ENCODE measurements around the gene LAMA5. TPM values are rescaled to one million over a fixed set of nuclear protein-coding genes. Genes with fewer than 3 reads are reported as not detected.
A peak's percentile ranks its signal among the peaks of the same experiment; 100 is the strongest.

Gene LAMA5
- total RNA-seq, 1 experiment from 2014 or later: 1,050 TPM

GRCh38 chr20:62336329-62336728 is 30.8 kb downstream of the LAMA5 start:
- H3K27me3 Mint-ChIP-seq (ENCODE audit: insufficient read depth, unreplicated experiment): no peaks in the 10 kb centered on the region
- peaks cover 31% of the 10 kb centered on the region for H3K36me3 ChIP-seq (ENCODE audit: control insufficient read depth, insufficient read depth, low read length)
- CTCF ChIA-PET: interaction anchor here (1.2 kb wide), 1 partner anchor 46 kb away, joined by 3 read pairs; no protein-coding TSS in a partner anchor
- H3K27me3 ChIP-seq (replicated peaks; ENCODE audit: control insufficient read depth, insufficient read depth, low read length): no peaks in the 10 kb centered on the region
- POLR2A ChIA-PET: interaction anchor here (0.6 kb wide), 1 partner anchor 31 kb away, joined by 4 read pairs; no protein-coding TSS in a partner anchor
- no peaks in the 10 kb centered on the region for H3K9me3 Mint-ChIP-seq (ENCODE audit: unreplicated experiment)
- TF ChIP-seq CTCF (IDR thresholded peaks at IDR 0.05; ENCODE audit: insufficient read depth in 1 of 2, low read depth in 1 of 2, low read length in 1 of 2, severe bottlenecking in 1 of 2, unreplicated experiment in 1 of 2): no peak
- DNase-seq: peak in 1 of 2 experiments; percentile 63
- no peaks in the 10 kb centered on the region for H3K9me3 ChIP-seq
- BruUV-seq (replicated peaks): no TSS peak
- no peak overlapping the region for H3K4me3 Mint-ChIP-seq (ENCODE audit: unreplicated experiment)
- H3K4me1 ChIP-seq: no peaks in the 10 kb centered on the region
- peak overlapping the region; percentile 73 for H3K27ac Mint-ChIP-seq (ENCODE audit: unreplicated experiment)
- peaks cover 6% of the 10 kb centered on the region for H3K4me1 Mint-ChIP-seq (ENCODE audit: low read depth, unreplicated experiment)
- intact Hi-C loops (cut with micrococcal nuclease; ENCODE audit: unreplicated experiment): no loop called here
- peaks cover 100% of the 10 kb centered on the region for H3K36me3 Mint-ChIP-seq (ENCODE audit: insufficient read depth, unreplicated experiment)
- no peak overlapping the region for H3K4me3 ChIP-seq (ENCODE audit: low read depth, low read length)

GRCh38 chr20:62335532-62335931 is 31.6 kb downstream of the LAMA5 start:
- no peak for DNase-seq
- Mint-ChIP-seq H3K27me3 (ENCODE audit: insufficient read depth, unreplicated experiment) (no peaks in the 10 kb centered on the region), H3K9me3 (ENCODE audit: unreplicated experiment) (no peaks in the 10 kb centered on the region), H3K36me3 (ENCODE audit: insufficient read depth, unreplicated experiment) (peaks cover 100% of the 10 kb centered on the region), H3K4me1 (ENCODE audit: low read depth, unreplicated experiment) (peaks cover 6% of the 10 kb centered on the region), H3K27ac (ENCODE audit: unreplicated experiment) (peak overlapping the region; percentile 73), H3K4me3 (ENCODE audit: unreplicated experiment) (no peak overlapping the region)
- no TSS peak for BruUV-seq (replicated peaks)
- ChIA-PET POLR2A (no interaction called here), CTCF (no interaction called here)
- Histone ChIP-seq H3K4me1 (no peaks in the 10 kb centered on the region), H3K27me3 (replicated peaks; ENCODE audit: control insufficient read depth, insufficient read depth, low read length) (no peaks in the 10 kb centered on the region), H3K36me3 (ENCODE audit: control insufficient read depth, insufficient read depth, low read length) (peaks cover 30% of the 10 kb centered on the region), H3K9me3 (no peaks in the 10 kb centered on the region), H3K4me3 (ENCODE audit: low read depth, low read length) (no peak overlapping the region)
- no peak for TF ChIP-seq CTCF (IDR thresholded peaks at IDR 0.05; ENCODE audit: insufficient read depth in 1 of 2, low read depth in 1 of 2, low read length in 1 of 2, severe bottlenecking in 1 of 2, unreplicated experiment in 1 of 2)
- intact Hi-C loops (cut with micrococcal nuclease; ENCODE audit: unreplicated experiment): no loop called here

GRCh38 chr20:62334881-62335280 is 32.2 kb downstream of the LAMA5 start:
- DNase-seq: no peak
- Mint-ChIP-seq H3K9me3 (ENCODE audit: unreplicated experiment) (no peaks in the 10 kb centered on the region), H3K36me3 (ENCODE audit: insufficient read depth, unreplicated experiment) (peaks cover 100% of the 10 kb centered on the region), H3K27ac (ENCODE audit: unreplicated experiment) (peak overlapping the region; percentile 73), H3K27me3 (ENCODE audit: insufficient read depth, unreplicated experiment) (no peaks in the 10 kb centered on the region), H3K4me1 (ENCODE audit: low read depth, unreplicated experiment) (peaks cover 6% of the 10 kb centered on the region), H3K4me3 (ENCODE audit: unreplicated experiment) (no peak overlapping the region)
- no peak for TF ChIP-seq CTCF (IDR thresholded peaks at IDR 0.05; ENCODE audit: insufficient read depth in 1 of 2, low read depth in 1 of 2, low read length in 1 of 2, severe bottlenecking in 1 of 2, unreplicated experiment in 1 of 2)
- BruUV-seq (replicated peaks): no TSS peak
- Histone ChIP-seq H3K9me3 (no peaks in the 10 kb centered on the region), H3K4me1 (no peaks in the 10 kb centered on the region), H3K36me3 (ENCODE audit: control insufficient read depth, insufficient read depth, low read length) (peaks cover 31% of the 10 kb centered on the region), H3K4me3 (ENCODE audit: low read depth, low read length) (no peak overlapping the region), H3K27me3 (replicated peaks; ENCODE audit: control insufficient read depth, insufficient read depth, low read length) (no peaks in the 10 kb centered on the region)
- intact Hi-C loops (cut with micrococcal nuclease; ENCODE audit: unreplicated experiment): no loop called here
- ChIA-PET POLR2A (no interaction called here), CTCF (no interaction called here)

All from Caco-2 (cell line).